PFSK-1 (cell line): ENCODE measurements around the gene SCART1.

Source experiments
- FOXP2 ChIP-seq: optimal IDR thresholded peaks from 2 replicates; pipeline ENCODE3; 2011; ENCODE audit warnings: borderline replicate concordance, control low read depth, inconsistent platforms; ENCODE audit not compliant: insufficient read depth; ENCODE audit errors: extremely low read length, extremely low read depth
- POLR2AphosphoS5 ChIP-seq: IDR thresholded peaks from 2 replicates; pipeline ENCODE4 v1.6.1; 2012; ENCODE audit warnings: low read depth, mild to moderate bottlenecking, control low read depth, low read length, moderate library complexity
- SIN3A ChIP-seq: IDR thresholded peaks from 2 replicates; pipeline ENCODE4 v1.6.1; 2012; ENCODE audit warnings: mild to moderate bottlenecking, low read length, moderate library complexity, borderline replicate concordance; ENCODE audit not compliant: insufficient read depth
- TAF1 ChIP-seq: IDR thresholded peaks from 2 replicates; pipeline ENCODE4 v1.6.1; 2012; ENCODE audit warnings: low read length, control low read depth, borderline replicate concordance; ENCODE audit not compliant: insufficient read depth

GRCh38 chr10:133420028-133420427 lies 33.7 kb upstream of the SCART1 start:
- TF ChIP-seq POLR2AphosphoS5 = no peak
- TF ChIP-seq SIN3A = no peak
- no peak for TF ChIP-seq FOXP2
- no peak for TF ChIP-seq TAF1
